Stimulated activated CD4-positive, alpha-beta T cell treated with anti-CD3 and anti-CD28 coated beads, Interleukin-15, amount 100 ng/mL, for 24 hours (primary cell): Measurements from ENCODE around the gene TESK2.
"Not testable (repeated sequence)": the region's sequence is repeated elsewhere in the genome, so short reads cannot be mapped to it uniquely, and the experiment has no call there.

Experiments used
- DNase-seq: peaks from one replicate; pipeline ENCODE4 v3.0.0-alpha.2; 2020

TESK2 gene

DNA sequence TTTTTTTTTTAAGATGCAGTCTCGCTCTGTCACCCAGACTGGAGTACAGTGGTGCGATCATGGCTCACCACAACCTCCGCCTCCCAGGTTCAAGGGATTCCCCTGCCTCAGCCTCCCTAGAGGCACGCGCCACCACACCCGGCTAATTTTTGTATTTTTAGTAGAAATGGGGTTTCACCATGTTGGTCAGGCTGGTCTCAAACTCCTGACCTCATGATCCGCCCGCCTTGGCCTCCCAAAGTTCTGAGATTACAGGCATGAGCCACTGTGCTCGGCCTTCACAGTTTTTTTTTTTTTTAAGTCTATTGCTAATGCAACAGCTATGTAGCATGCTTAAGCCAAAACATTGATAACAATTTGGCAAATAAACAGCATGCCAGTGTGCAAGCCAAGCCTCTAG is 23.6 kb downstream of the TESK2 start:
- not testable (repeated sequence) for DNase-seq

- DNase-seq, result no peak
Measured at GRCh38 chr1:45465277-45465676, 25.7 kb downstream of the TESK2 start.

- DNase-seq, result no peak
Measured at GRCh38 chr1:45458894-45459293, 32.1 kb downstream of the TESK2 start.

- DNase-seq, result no peak
Measured at GRCh38 chr1:45456531-45456930, 34.4 kb downstream of the TESK2 start.

DNA sequence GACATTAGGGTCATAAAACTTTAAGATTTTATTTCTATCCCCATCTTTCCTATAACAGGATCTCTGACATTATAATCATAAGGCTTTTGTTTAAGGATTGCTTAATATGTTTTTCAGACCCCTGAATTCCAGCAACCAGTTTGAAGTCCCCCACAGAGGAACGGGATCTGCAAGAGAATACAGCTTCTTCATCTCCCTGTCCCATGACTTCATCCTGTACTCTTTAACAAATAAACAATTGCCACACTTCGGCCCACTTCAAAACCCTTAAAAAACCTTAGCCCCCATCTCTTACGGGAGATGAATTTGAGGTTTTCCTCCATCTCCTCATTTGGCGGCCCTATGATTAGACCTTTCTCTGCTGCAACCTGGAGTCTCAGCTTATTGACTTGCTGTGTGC is 35.8 kb downstream of the TESK2 start:
- no peak for DNase-seq

DNA sequence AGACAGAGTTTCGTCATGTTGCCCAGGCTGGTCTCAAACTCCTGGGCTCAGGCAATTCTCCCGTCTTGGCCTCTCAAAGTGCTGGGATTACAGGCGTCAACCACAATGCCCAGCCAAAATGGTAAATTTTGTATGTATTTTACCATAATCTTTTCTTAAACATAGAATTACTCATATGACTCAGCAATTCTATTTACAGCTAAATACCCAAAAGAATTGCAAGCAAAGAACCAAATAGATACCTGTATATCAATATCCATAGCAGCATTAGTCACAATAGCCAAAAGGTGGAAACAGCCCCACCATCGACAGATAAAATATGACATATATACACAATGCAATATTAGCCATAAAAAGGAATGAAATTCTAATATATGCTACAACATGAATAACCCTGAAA is 36.5 kb downstream of the TESK2 start:
- DNase-seq, result no peak

GRCh38 chr1:45452503-45452902 is 38.5 kb downstream of the TESK2 start:
- no peak for DNase-seq

DNA sequence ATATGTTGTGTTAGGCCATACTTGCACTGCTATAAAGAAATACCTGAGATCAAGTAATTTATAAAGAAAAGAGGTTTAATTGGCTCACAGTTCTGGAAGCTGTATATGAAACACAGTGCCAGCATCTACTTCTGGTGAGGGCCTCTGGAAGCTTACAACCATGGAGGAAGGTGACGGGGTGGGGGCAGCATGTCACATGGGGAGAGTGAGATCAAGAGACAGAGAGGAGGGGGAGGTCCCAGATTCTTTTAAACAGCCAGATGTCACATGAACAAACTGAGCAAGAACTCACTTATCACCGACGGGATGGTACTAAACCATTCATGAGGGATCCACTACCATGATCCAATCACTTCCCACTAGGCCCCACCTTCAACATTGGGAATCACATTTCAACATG is 42.6 kb downstream of the TESK2 start:
- no peak for DNase-seq

DNA sequence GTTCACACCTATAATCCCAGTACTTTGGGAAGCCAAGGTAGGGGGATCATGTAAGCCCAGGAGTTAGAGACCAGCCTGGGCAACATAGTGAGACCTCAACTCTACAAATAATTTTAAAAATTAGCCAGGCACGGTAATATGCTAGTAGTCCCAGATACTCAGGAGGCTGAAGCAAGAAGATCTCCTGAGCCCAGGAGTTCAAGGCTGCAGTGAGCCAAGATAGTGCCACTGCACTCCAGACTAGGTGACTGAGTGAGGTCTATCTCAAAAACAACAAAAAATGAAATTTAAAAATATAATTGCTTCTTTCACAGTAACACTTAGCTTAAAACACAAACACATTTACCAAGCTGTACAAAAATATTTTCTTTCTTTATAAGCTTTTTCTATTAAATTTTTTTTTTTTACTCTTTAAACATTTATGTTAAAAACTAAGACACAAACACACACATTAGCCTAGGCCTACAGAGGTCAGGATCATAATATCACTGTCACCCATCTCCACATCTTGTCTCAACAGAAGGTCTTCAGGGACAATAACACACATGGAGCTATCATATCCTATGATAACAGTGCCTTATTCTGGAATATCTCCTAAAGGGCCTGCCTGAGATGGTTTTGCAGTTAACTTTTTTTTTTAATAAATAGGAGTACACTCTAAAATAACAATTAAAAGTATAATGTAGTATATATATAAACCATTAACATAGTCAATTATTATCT is 43.9 kb downstream of the TESK2 start:
- no peak for DNase-seq

GRCh38 chr1:45446530-45446929 is 44.4 kb downstream of the TESK2 start:
- DNase-seq, result no peak

GRCh38 chr1:45444609-45445131 is 46.3 kb downstream of the TESK2 start:
- DNase-seq, result no peak

DNA sequence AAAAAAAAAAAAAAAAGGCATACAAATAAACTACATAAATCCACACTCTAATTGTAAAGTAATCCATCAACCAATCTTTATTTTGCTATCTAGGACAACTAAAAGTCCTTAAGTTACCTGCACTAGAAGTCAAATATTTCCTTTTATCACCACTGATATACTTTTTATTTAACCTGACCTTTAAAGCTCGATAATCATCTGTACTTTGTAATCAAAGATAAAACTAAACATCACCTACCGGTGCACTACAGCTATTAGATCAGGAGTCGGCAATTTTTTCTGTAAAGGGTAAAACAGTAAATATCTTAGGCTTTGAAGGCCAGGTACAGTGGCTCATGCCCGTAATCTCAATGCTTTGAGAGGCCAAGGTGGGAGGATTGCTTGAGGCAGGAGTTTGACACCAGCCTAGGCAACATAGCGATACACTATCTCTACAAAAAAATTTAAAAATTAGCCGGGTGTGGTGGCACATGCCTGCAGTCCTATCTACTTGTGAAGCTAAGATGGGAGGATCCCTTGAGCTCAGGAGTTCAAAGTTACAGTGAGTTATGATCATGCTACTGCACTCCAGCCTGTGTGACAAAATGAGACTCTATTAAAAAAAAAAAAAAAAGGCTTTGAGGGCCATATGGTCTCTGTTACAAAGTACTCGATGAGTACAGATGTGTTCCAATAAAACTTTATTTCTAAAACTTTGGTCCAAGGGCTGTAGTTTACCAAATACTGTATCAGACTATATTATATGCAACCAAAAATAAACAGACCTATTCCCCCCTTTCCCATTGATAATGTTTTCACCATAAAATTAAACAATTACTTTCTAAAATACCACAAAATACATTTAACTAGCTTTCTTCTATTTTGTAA is 47.1 kb downstream of the TESK2 start:
- DNase-seq, result no peak

- DNase-seq, result no peak
Measured at GRCh38 chr1:45442272-45442671, 48.7 kb downstream of the TESK2 start.

DNA sequence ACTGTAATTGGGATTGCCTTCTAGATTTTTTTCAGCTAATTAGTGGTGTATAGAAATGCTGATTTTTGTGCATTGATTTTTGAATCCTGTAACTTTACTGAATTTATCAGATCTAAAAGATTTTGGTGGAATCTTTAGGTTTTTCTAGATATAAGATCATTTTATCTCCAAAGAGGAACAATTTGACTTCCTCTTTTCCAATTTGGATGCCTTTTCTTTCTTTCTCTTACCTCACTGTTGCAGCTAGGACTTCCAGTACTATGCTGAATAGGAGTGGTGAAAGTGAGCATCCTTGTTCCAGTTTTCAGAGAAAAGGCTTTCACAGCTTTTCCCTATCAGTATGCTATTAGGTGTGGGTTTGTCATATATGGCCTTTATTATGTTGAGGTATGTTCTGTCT is 53.6 kb downstream of the TESK2 start:
- no peak for DNase-seq

DNA sequence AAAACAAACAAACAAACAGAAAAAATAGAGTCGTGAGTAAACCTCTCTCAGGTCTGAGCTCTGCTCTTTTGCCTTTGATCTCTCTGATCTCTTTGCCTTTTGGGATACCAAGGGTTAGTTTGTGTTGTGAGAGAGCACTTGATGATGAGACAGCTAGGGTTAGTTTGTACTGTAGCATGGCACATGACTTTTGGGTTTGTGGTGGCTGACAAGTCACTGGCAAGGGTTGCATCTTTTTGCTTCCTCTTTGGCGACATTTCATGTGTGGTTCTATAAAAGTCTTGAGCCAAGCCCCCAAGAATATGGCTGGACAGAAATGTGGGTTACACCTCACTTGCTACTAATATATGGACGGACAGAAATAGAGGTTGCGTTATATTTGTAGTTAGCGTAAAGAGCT is 60.5 kb downstream of the TESK2 start:
- no peak for DNase-seq

DNA sequence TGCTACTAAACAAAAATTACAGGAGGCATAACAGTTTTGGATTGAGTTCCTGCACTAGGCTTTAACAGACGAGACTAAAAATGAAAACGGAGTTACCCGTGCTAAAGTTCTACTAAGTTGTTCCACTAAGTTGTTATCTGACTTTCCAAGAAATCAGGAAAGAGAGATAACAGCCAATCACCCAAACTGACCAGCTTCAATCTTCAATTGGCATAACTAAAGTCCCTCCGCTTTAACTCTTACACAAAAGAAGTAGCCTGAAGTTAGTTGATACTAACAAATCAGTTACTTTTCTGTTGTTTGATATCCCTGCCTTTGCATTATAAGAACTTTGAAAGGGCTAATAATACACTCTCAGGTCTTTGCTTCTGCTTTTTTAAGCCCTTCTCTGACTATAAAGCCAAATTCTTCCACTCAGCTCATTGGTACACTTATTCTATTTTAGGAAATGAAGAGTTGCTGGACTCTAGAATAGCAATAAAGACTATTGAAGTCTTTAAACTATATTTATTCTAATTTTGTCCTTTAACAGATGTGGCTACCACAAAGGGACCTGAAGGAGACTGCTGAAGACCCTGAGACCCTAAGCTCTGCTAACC is 61.3 kb downstream of the TESK2 start:
- no peak for DNase-seq

DNA sequence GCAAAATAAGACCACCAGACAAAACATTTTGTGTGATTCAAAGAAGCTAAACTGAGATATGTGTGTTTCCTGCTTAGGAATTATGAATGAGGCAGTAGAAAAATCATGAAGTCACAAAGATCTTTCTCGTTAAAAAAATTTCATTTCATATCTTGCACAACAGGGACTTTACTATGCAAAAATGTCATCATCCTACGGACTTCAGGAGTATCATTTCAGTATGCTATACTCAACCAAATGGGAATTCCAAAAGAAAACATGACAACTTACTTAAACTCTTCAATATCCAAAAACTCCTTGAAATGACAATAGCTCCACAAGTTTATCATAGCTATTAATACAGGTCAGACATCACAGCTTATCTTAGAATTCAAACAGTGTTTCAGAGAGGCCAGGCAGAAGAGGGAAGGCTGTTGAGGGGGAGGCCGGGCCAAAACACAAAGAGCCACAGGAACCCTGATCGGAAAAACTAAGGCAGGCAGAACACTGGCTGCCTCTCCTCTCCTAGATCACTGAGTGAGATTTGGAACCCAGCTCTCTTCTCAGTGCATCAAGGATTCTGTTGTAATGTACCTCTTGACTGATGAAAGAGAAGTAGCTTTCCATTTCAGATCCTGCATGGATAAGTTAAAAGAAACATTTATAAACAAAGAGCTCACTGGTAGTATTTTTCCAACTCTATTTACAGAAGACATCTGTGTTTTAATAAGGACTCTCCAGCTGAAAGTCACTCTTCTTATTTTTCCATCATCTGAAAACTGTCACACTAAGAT is 66.9 kb downstream of the TESK2 start:
- no peak for DNase-seq

DNA sequence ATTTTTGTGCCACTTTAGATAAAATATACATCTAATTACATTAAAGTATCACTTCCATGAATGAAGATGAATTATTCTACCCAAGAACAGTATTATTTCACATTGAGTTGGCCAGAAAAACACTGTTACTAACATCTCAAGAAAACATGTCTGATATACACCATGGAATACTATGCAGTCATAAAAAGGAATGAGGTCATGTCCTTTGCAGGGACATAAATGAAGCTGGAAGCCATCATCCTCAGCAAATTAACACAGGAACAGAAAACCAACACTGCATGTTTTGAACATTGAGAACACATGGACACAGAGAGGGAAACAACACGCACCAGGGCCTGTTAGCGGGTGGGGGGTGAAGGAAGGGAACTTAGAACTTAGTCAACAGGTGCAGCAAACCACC is 69.0 kb downstream of the TESK2 start:
- DNase-seq, result no peak

- no peak for DNase-seq
Measured at GRCh38 chr1:45414746-45415145, 76.2 kb downstream of the TESK2 start.

DNA sequence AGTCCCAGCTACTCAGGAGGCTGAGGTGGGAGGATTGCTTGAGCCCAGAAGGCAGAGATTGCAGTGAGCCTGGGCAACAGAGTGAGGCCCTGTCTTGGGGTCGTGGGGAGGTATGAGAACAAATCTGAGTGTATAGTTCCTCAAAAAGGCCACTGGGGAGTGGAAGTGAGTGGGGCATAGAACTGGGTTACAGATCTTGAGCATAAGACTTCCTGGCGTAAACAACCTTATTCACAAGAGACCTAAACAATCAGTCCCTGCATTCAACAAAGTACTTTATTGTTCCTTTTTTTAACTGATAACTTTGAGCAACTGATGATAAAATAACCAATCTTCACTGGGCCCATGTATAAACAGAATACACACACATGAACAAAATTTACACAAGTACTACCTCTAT is 78.1 kb downstream of the TESK2 start:
- DNase-seq, result no peak

- no peak for DNase-seq
Measured at GRCh38 chr1:45411510-45411899, 79.5 kb downstream of the TESK2 start.

GRCh38 chr1:45410850-45411509 is 80.0 kb downstream of the TESK2 start:
- DNase-seq, result no peak
